Spinal cord (tissue), 10 donors: ENCODE measurements around the gene PDE4D. TPM values are rescaled to one million over a fixed set of nuclear protein-coding genes. Genes with fewer than 3 reads are reported as not detected.

Experiments
- DNase-seq, 6 donors: peaks; one replicate each; pipeline versions ENCODE4 v3.0.0 to v3.0.0-alpha.2; 2013 to 2015; ENCODE audit warnings: low spot score in 6 of 6, low read depth in 4 of 6
- H3K27ac ChIP-seq: one replicate; pipeline ENCODE4 v1.5.1; 2013; ENCODE audit warnings: low read depth, low read length, control low read depth
- H3K27me3 ChIP-seq: one replicate; pipeline ENCODE4 v1.6.1; 2013; ENCODE audit warnings: low read length; ENCODE audit not compliant: control insufficient read depth, insufficient read depth
- H3K36me3 ChIP-seq: one replicate; pipeline ENCODE4 v1.6.1; 2013; ENCODE audit warnings: low read length; ENCODE audit not compliant: control insufficient read depth, insufficient read depth
- H3K4me1 ChIP-seq: one replicate; pipeline ENCODE4 v1.6.1; 2013; ENCODE audit warnings: low read length; ENCODE audit not compliant: control insufficient read depth, insufficient read depth
- H3K4me3 ChIP-seq: one replicate; pipeline ENCODE4 v1.5.1; 2013; ENCODE audit warnings: low read depth, low read length, control low read depth
- H3K9me3 ChIP-seq: one replicate; pipeline ENCODE4 v1.6.1; 2013; ENCODE audit warnings: low read length; ENCODE audit not compliant: control insufficient read depth, insufficient read depth
- WGBS: methylation state at CpG from one replicate; pipeline ENCODE4 v1.1.5; 2013; ENCODE audit warnings: missing lambda C conversion rate; ENCODE audit not compliant: insufficient coverage; 5-methylcytosine and 5-hydroxymethylcytosine counted together
- polyA plus RNA-seq, 2 donors: library from polyadenylated mRNA; unstranded; fragments of 120-200 nt; gene quantifications; one replicate each; pipeline ENCODE4 v1.2.1, GENCODE V29; 2013; ENCODE audit not compliant: insufficient read length in 2 of 2
- total RNA-seq, 2 donors: library from RNA; depleted of rRNA in 1 of 2; stranded (reverse); fragments of 120-200 nt in 1 of 2; fragments of >200 nt in 1 of 2; gene quantifications; one replicate each; pipeline versions ENCODE4 v1.2.3 to v1.2.4, GENCODE V29; 2013 to 2014
- donor health status: healthy.

The PDE4D gene
- total and polyA plus RNA-seq, 4 donors: 16.1 to 84.0 (median 37.0) TPM

- Histone ChIP-seq H3K27me3 (peaks cover 17% of the 10 kb centered on the region), H3K27ac (no peak overlapping the region), H3K36me3 (no peaks in the 10 kb centered on the region), H3K9me3 (no peaks in the 10 kb centered on the region), H3K4me3 (peak overlapping the region; percentile 37), H3K4me1 (peaks cover 21% of the 10 kb centered on the region)
- WGBS: under 1% methylated on average over 15 of the region's 22 CpGs
- peak in 3 of 6 donors; percentile 33 to 80 (median 63) for DNase-seq
These were observed 1.4 kb downstream of the PDE4D start for GRCh38 chr5:59891962-59892643.

DNA sequence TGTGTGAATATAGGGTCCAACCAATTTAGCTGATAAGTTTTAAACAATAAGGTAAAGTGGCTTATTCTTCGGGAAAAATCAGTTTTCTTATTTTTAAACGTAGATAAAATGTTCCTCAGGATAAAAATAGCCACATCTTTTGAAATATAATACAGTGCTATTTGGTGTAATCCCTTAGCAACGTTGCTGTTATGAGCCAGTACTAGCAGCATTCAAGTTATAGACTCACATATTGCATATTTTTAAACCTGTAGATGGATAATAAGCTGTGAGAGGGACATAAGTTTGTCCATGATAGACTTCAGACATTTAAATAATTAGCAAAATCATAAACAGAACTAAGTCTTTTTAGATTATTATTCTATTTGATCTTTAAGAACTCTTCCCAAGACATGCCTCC is 6.3 kb downstream of the PDE4D start:
- H3K4me3 ChIP-seq: no peak overlapping the region
- H3K27me3 ChIP-seq: peaks cover 7% of the 10 kb centered on the region
- H3K36me3 ChIP-seq: no peaks in the 10 kb centered on the region
- no CpG with 5 or more reads among the region's 3 CpGs for WGBS
- H3K4me1 ChIP-seq: peaks cover 3% of the 10 kb centered on the region
- no peak for DNase-seq
- H3K9me3 ChIP-seq: no peaks in the 10 kb centered on the region
- no peak overlapping the region for H3K27ac ChIP-seq

DNA sequence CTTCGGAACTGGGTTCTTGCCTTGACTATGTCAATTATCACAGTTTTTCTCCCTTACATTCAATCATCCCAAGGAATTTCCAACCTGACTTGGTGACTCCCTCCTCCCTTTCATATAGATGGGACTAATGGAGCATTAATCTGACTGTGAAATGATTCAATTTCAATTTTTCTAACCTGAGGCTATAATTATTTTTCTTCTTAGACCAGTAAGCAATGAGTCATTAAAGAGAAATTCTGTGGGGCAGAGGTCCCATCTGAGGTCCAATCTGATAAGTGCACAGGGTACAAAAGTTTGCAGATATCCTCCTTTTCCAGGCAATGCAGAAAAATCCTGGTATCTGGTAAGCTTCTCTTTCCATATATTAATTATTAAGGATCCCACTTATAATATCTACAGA is 18.9 kb downstream of the PDE4D start:
- no peaks in the 10 kb centered on the region for H3K9me3 ChIP-seq
- H3K27me3 ChIP-seq: no peaks in the 10 kb centered on the region
- no peak for DNase-seq
- H3K4me3 ChIP-seq: no peak overlapping the region
- H3K4me1 ChIP-seq: no peaks in the 10 kb centered on the region
- H3K27ac ChIP-seq: no peak overlapping the region
- H3K36me3 ChIP-seq: no peaks in the 10 kb centered on the region
- 100% methylated on average over 1 of the region's 1 CpG for WGBS

GRCh38 chr5:59873113-59873512 is 20.4 kb downstream of the PDE4D start:
- H3K27ac ChIP-seq: no peak overlapping the region
- no peaks in the 10 kb centered on the region for H3K9me3 ChIP-seq
- no peak for DNase-seq
- H3K4me1 ChIP-seq: no peaks in the 10 kb centered on the region
- no peaks in the 10 kb centered on the region for H3K27me3 ChIP-seq
- 100% methylated on average over 1 of the region's 2 CpGs for WGBS
- H3K4me3 ChIP-seq: no peak overlapping the region
- H3K36me3 ChIP-seq: no peaks in the 10 kb centered on the region

DNA sequence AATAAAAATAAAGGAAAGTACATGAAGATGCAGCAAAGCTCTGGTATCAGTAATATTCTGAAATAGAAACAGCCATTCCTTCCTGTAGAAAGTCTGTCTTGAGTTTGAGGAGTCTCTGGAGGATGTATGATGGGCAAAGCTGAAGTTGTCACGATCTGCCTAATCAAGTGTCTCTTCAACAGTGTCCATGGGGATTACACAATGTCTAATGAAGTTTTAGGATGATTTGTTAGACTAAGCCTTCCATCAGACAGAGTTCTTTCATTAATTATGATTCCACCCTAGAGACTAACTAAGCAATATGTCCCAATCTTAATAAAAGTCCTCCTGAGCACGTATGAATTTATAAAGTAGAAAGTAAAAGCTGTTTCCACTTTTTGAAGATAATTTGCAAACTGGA is 26.9 kb downstream of the PDE4D start:
- Histone ChIP-seq H3K9me3 (no peaks in the 10 kb centered on the region), H3K4me3 (no peak overlapping the region), H3K27ac (no peak overlapping the region), H3K4me1 (no peaks in the 10 kb centered on the region), H3K27me3 (no peaks in the 10 kb centered on the region), H3K36me3 (no peaks in the 10 kb centered on the region)
- no peak for DNase-seq
- WGBS: no CpG with 5 or more reads among the region's 2 CpGs

GRCh38 chr5:59864718-59865117 is 28.8 kb downstream of the PDE4D start:
- no peaks in the 10 kb centered on the region for H3K36me3 ChIP-seq
- no peak overlapping the region for H3K4me3 ChIP-seq
- 60% methylated on average over 3 of the region's 3 CpGs for WGBS
- H3K27me3 ChIP-seq: no peaks in the 10 kb centered on the region
- H3K4me1 ChIP-seq: no peaks in the 10 kb centered on the region
- DNase-seq: no peak
- no peaks in the 10 kb centered on the region for H3K9me3 ChIP-seq
- H3K27ac ChIP-seq: no peak overlapping the region

DNA sequence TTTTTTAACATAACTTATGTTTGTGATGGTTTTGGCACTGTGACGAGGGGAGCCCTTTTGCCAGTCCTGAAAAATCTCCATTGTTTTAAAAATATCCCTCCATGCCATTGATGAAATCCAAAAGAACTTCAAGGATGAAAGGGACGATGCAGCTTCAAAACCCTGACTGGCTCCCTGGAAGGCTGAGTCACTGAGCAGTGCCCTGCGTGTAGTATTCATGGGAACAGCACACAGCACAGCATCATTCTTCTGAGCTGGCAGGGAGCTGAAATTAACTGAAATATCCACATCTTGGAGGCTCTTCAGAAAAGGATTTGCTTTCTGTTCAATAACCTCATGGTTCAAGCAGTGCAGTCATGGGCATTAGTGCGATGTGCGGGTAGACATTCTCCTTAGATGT is 29.7 kb downstream of the PDE4D start:
- no peak overlapping the region for H3K4me3 ChIP-seq
- no peak overlapping the region for H3K27ac ChIP-seq
- no peaks in the 10 kb centered on the region for H3K36me3 ChIP-seq
- H3K9me3 ChIP-seq: no peaks in the 10 kb centered on the region
- H3K27me3 ChIP-seq: no peaks in the 10 kb centered on the region
- WGBS: 69% methylated on average over 4 of the region's 5 CpGs
- DNase-seq: peak in 1 of 6 donors; percentile 16
- no peaks in the 10 kb centered on the region for H3K4me1 ChIP-seq

- 6% methylated on average over 2 of the region's 5 CpGs for WGBS
- no peaks in the 10 kb centered on the region for H3K9me3 ChIP-seq
- no peak overlapping the region for H3K27ac ChIP-seq
- DNase-seq: peak in 2 of 6 donors; percentile 64 to 70
- no peaks in the 10 kb centered on the region for H3K36me3 ChIP-seq
- no peak overlapping the region for H3K4me3 ChIP-seq
- no peaks in the 10 kb centered on the region for H3K4me1 ChIP-seq
- no peaks in the 10 kb centered on the region for H3K27me3 ChIP-seq
These were observed 37.2 kb downstream of the PDE4D start for GRCh38 chr5:59856358-59856757.

DNA sequence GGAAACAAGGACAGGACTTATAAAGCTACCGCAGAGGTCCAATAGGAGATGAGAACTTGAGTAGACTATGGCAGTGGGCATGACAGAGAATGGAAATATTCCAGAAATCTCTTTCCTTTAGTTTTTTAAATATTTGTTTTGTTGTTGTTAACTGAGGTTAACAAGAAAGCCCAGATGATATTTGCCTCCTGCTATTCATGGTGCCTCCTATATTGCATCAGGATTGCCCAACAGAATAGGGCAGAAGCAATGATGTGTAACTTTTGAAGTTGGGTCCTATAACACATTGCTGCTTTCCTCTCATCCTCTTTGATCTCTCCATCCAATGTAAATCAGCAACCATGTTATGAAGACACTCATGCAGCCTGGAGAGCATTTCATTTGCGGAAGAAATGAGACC is 42.8 kb downstream of the PDE4D start:
- H3K27me3 ChIP-seq: no peaks in the 10 kb centered on the region
- DNase-seq: no peak
- no peaks in the 10 kb centered on the region for H3K9me3 ChIP-seq
- WGBS: 100% methylated on average over 2 of the region's 2 CpGs
- no peaks in the 10 kb centered on the region for H3K36me3 ChIP-seq
- H3K27ac ChIP-seq: no peak overlapping the region
- no peaks in the 10 kb centered on the region for H3K4me1 ChIP-seq
- no peak overlapping the region for H3K4me3 ChIP-seq

DNA sequence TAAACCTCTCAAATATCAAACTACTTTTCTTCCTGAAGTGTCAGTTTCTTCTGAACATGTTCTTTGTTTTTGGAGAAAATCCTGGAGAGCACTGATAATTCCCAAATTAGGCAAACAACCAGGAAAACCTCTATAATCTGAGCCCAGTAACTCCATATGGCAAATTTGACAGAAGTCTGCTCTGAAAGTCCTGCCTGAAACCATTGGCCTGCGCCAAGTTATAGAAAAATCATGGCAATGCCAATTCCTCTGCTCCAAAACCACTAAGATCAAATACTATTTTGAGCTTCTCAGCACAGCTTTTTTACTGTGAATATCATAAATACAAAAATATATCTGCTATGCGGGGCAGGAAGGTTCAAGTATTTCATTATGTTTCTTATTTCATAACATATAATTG is 45.9 kb downstream of the PDE4D start:
- Histone ChIP-seq H3K36me3 (no peaks in the 10 kb centered on the region), H3K27ac (no peak overlapping the region), H3K27me3 (no peaks in the 10 kb centered on the region), H3K4me3 (no peak overlapping the region), H3K4me1 (no peaks in the 10 kb centered on the region), H3K9me3 (no peaks in the 10 kb centered on the region)
- DNase-seq: peak in 2 of 6 donors; percentile 3 to 59
- no CpG with 5 or more reads among the region's 2 CpGs for WGBS
